Measurements from ENCODE around the gene IARS1.

DNA sequence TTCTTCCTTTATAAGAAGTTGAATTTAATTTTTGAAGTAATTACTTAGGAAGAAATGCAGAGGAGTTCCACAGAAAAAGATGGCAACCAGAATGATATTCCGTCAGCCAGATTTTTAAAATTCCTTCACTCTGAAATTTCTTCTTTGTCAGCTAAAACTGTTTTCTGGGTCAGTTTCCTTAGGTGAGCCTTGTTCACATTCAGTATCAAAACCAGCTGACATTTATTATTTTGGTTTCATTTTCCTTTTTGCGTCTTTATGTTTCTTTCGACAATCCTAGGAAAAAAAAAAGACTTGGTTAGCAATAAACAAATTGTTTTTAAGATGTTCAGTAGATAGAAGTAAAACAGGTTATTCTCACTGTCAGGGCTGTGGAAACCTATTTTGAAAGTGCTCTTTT is 4.1 kb upstream of the IARS1 start:
- no peak for TF ChIP-seq TCF12 (IDR thresholded peaks at IDR 0.05; ENCODE audit: low read depth)
- TF ChIP-seq TAF1 (IDR thresholded peaks at IDR 0.05; ENCODE audit: low read depth): no peak
- no peak for TF ChIP-seq EP300 (IDR thresholded peaks at IDR 0.05; ENCODE audit: borderline replicate concordance)
- no peak for TF ChIP-seq EGR1 (IDR thresholded peaks at IDR 0.05)
